Neural cell (in vitro differentiated cells): ENCODE data around the gene POGZ. TPM values are rescaled to one million over a fixed set of nuclear protein-coding genes. Genes with fewer than 3 reads are reported as not detected.

Experiments used
- H2AFZ ChIP-seq: fragments of 200-600, 300-800 bp; sonication (generic), shearing (Covaris generic); 2 replicates; pipeline ENCODE4 v1.6.0; 2014; ENCODE audit warnings: low read depth, mild to moderate bottlenecking, antibody characterized with exemption, low read length, moderate library complexity
- H3F3A ChIP-seq: fragments of 200-600 bp; shearing (Covaris generic); 2 replicates; pipeline ENCODE4 v1.6.1; 2016; ENCODE audit warnings: mild to moderate bottlenecking, moderate library complexity, mixed read lengths, antibody characterized with exemption, low read length; ENCODE audit not compliant: insufficient read depth, poor library complexity, severe bottlenecking
- H3K27ac ChIP-seq: fragments of 200-600, 300-800 bp; sonication (generic), shearing (Covaris generic); 2 replicates; pipeline ENCODE4 v1.5.1; 2014; ENCODE audit warnings: mild to moderate bottlenecking, low read length, moderate library complexity
- H3K27me3 ChIP-seq: fragments of 300-800, 200-600 bp; sonication (generic), shearing (Covaris generic); 2 replicates; pipeline ENCODE4 v1.6.0; 2014; ENCODE audit warnings: mild to moderate bottlenecking, low read depth, low read length, moderate library complexity; ENCODE audit not compliant: insufficient read depth
- H3K36me3 ChIP-seq: fragments of 300-800, 200-600 bp; sonication (generic), shearing (Covaris generic); 2 replicates; pipeline ENCODE4 v1.5.1; 2014; ENCODE audit warnings: mild to moderate bottlenecking, antibody characterized with exemption, low read length, moderate library complexity; ENCODE audit not compliant: insufficient read depth
- H3K4me2 ChIP-seq: fragments of 300-800, 200-600 bp; sonication (generic), shearing (Covaris generic); 2 replicates; pipeline ENCODE4 v1.6.0; 2014; ENCODE audit warnings: mild to moderate bottlenecking, low read length
- H3K4me3 ChIP-seq: fragments of 300-800, 200-600 bp; sonication (generic), shearing (Covaris generic); 2 replicates; pipeline ENCODE4 v1.5.1; 2014; ENCODE audit warnings: mild to moderate bottlenecking, low read length, moderate library complexity
- H3K79me2 ChIP-seq: fragments of 200-600 bp; shearing (Covaris generic); replicated peaks from 2 replicates; pipeline ENCODE4 v1.6.0; 2014; ENCODE audit warnings: mild to moderate bottlenecking, low read length, moderate library complexity; ENCODE audit not compliant: insufficient read depth
- H3K9ac ChIP-seq: fragments of 300-800, 200-600 bp; sonication (generic), shearing (Covaris generic); 2 replicates; pipeline ENCODE4 v1.6.1; 2016; ENCODE audit warnings: mild to moderate bottlenecking, low read length, mixed read lengths
- H3K9me2 ChIP-seq: fragments of 200-600 bp; shearing (Covaris generic); 2 replicates; pipeline ENCODE4 v1.6.1; 2016; ENCODE audit warnings: mild to moderate bottlenecking, low read length, mixed read lengths; ENCODE audit not compliant: insufficient read depth
- H3K9me3 ChIP-seq: fragments of 200-600, 300-800 bp; sonication (generic), shearing (Covaris generic); 2 replicates; pipeline ENCODE4 v1.6.1; 2016; ENCODE audit warnings: mild to moderate bottlenecking, mixed run types, low read length, moderate library complexity, mixed read lengths
- H4K20me1 ChIP-seq: fragments of 200-600 bp; shearing (Covaris generic); 2 replicates; pipeline ENCODE4 v1.6.1; 2016; ENCODE audit warnings: mild to moderate bottlenecking, mixed run types; ENCODE audit not compliant: insufficient read depth
- CTCF ChIP-seq: fragments of 450-650 bp; IDR thresholded peaks from 2 replicates; pipeline ENCODE4 v1.5.1; 2014; ENCODE audit warnings: antibody characterized with exemption, mild to moderate bottlenecking, moderate library complexity; ENCODE audit not compliant: poor library complexity, severe bottlenecking
- EP300 ChIP-seq: fragments of 450-650 bp; conservative IDR thresholded peaks from 2 replicates; pipeline ENCODE4 v1.6.1; 2014; ENCODE audit warnings: antibody characterized with exemption, mild to moderate bottlenecking, moderate library complexity; ENCODE audit not compliant: poor library complexity, severe bottlenecking
- EZH2 ChIP-seq: fragments of 200-600, 300-800 bp; shearing (Covaris generic), sonication (generic); IDR thresholded peaks from 2 replicates; pipeline ENCODE4 v1.6.1; 2014; ENCODE audit warnings: antibody characterized with exemption, low read length, borderline replicate concordance, mild to moderate bottlenecking; ENCODE audit not compliant: insufficient read depth, poor library complexity, severe bottlenecking
- MXI1 ChIP-seq: fragments of 450-650 bp; conservative IDR thresholded peaks from 2 replicates; pipeline ENCODE4 v1.6.1; 2014; ENCODE audit warnings: antibody characterized with exemption, mild to moderate bottlenecking; ENCODE audit not compliant: poor library complexity, severe bottlenecking
- POLR2AphosphoS5 ChIP-seq: IDR thresholded peaks from 2 replicates; pipeline ENCODE4 v1.6.1; 2012
- RAD21 ChIP-seq: fragments of 450-650 bp; conservative IDR thresholded peaks from 2 replicates; pipeline ENCODE4 v1.6.1; 2014; ENCODE audit warnings: antibody characterized with exemption, mild to moderate bottlenecking, moderate library complexity
- REST ChIP-seq: IDR thresholded peaks from 2 replicates; pipeline ENCODE4 v1.6.1; 2012; ENCODE audit warnings: borderline replicate concordance
- SMC3 ChIP-seq: fragments of 450-650 bp; conservative IDR thresholded peaks from 2 replicates; pipeline ENCODE4 v1.6.1; 2014; ENCODE audit warnings: antibody characterized with exemption, mild to moderate bottlenecking, moderate library complexity; ENCODE audit not compliant: poor library complexity
- TAF1 ChIP-seq: IDR thresholded peaks from 2 replicates; pipeline ENCODE4 v1.6.1; 2012; ENCODE audit warnings: low read depth
- polyA plus RNA-seq: library from polyadenylated mRNA; depleted of rRNA; stranded (reverse); fragments of >200 nt; gene quantifications from 2 replicates; pipeline ENCODE4 v1.2.3, GENCODE V29; 2014

Gene POGZ
- polyA plus RNA-seq, 1 donor from 2014 or later = 50.2 TPM

- Histone ChIP-seq H3K36me3 (peaks cover 14% of the 10 kb centered on the region), H3K4me2 (no peak overlapping the region), H3K27me3 (no peaks in the 10 kb centered on the region), H3F3A (no peaks in the 10 kb centered on the region), H3K9ac (no peak overlapping the region), H3K9me3 (no peaks in the 10 kb centered on the region), H3K9me2 (no peaks in the 10 kb centered on the region), H3K79me2 (no peaks in the 10 kb centered on the region), H3K27ac (no peak overlapping the region), H4K20me1 (no peaks in the 10 kb centered on the region), H2AFZ (no peak overlapping the region), H3K4me3 (no peak overlapping the region)
- TF ChIP-seq EZH2 = no peak
Measured at GRCh38 chr1:151411884-151412283, 47.4 kb downstream of the POGZ start.

GRCh38 chr1:151408891-151409290 lies 50.4 kb downstream of the POGZ start:
- H3K9me3 ChIP-seq = no peaks in the 10 kb centered on the region
- H3K27me3 ChIP-seq = no peaks in the 10 kb centered on the region
- H3K4me2 ChIP-seq = no peak overlapping the region
- no peak overlapping the region for H2AFZ ChIP-seq
- H3K4me3 ChIP-seq = no peak overlapping the region
- peaks cover 3% of the 10 kb centered on the region for H3F3A ChIP-seq
- H3K9ac ChIP-seq = no peak overlapping the region
- no peak overlapping the region for H3K27ac ChIP-seq
- no peaks in the 10 kb centered on the region for H3K79me2 ChIP-seq
- no peaks in the 10 kb centered on the region for H3K9me2 ChIP-seq
- TF ChIP-seq TAF1 (no peak), POLR2AphosphoS5 (no peak), SMC3 (no peak), EP300 (no peak), RAD21 (no peak), MXI1 (no peak), CTCF (no peak), EZH2 (no peak), REST (no peak)
- no peaks in the 10 kb centered on the region for H4K20me1 ChIP-seq
- H3K36me3 ChIP-seq = peaks cover 4% of the 10 kb centered on the region

- no peak overlapping the region for H3K4me3 ChIP-seq
- H3K9me2 ChIP-seq = no peaks in the 10 kb centered on the region
- no peak for TF ChIP-seq TAF1
- no peak for TF ChIP-seq EZH2
- TF ChIP-seq POLR2AphosphoS5 = no peak
- TF ChIP-seq MXI1 = no peak
- TF ChIP-seq SMC3 = no peak
- TF ChIP-seq REST = no peak
- TF ChIP-seq EP300 = no peak
- TF ChIP-seq RAD21 = no peak
- no peak for TF ChIP-seq CTCF
- no peaks in the 10 kb centered on the region for H4K20me1 ChIP-seq
- peaks cover 10% of the 10 kb centered on the region for H3F3A ChIP-seq
- no peak overlapping the region for H2AFZ ChIP-seq
- H3K36me3 ChIP-seq = peaks cover 4% of the 10 kb centered on the region
- no peak overlapping the region for H3K4me2 ChIP-seq
- no peaks in the 10 kb centered on the region for H3K27me3 ChIP-seq
- no peak overlapping the region for H3K9ac ChIP-seq
- no peaks in the 10 kb centered on the region for H3K9me3 ChIP-seq
- no peak overlapping the region for H3K27ac ChIP-seq
- H3K79me2 ChIP-seq = no peaks in the 10 kb centered on the region
Measured at GRCh38 chr1:151407304-151407703, 52.0 kb downstream of the POGZ start.
